ENCODE measurements around the gene MACROD1. TPM values are rescaled to one million over a fixed set of nuclear protein-coding genes. Genes with fewer than 3 reads are reported as not detected.

Gene MACROD1
- total and polyA plus RNA-seq, 2 of the 13 experiments (the other 11 are each of a cell fraction or from before 2014, with no cell fraction given) = 23.1 to 34.5 TPM

- BruUV-seq (replicated peaks) = no TSS peak
- POLR2A ChIA-PET = no interaction called here
- no peak for TF ChIP-seq ZNF816 (CRISPR knock-in tag; IDR thresholded peaks at IDR 0.05; ENCODE audit: borderline replicate concordance)
- no peak for TF ChIP-seq SAP130 (CRISPR knock-in tag; IDR thresholded peaks at IDR 0.05; ENCODE audit: low read depth)
- TF ChIP-seq ZNF136 (CRISPR knock-in tag; IDR thresholded peaks at IDR 0.05; ENCODE audit: low read depth) = no peak
- no peak for TF ChIP-seq ZNF574 (CRISPR knock-in tag; IDR thresholded peaks at IDR 0.05)
- no peak for TF ChIP-seq TRIM22 (IDR thresholded peaks at IDR 0.05)
- no peak for TF ChIP-seq ZHX1 (CRISPR knock-in tag; IDR thresholded peaks at IDR 0.05; ENCODE audit: low read depth)
- TF ChIP-seq ZNF737 (CRISPR knock-in tag; IDR thresholded peaks at IDR 0.05; ENCODE audit: borderline replicate concordance) = no peak
- TF ChIP-seq ARID4A (CRISPR knock-in tag; IDR thresholded peaks at IDR 0.05; ENCODE audit: borderline replicate concordance) = no peak
- TF ChIP-seq SIN3A (IDR thresholded peaks at IDR 0.05; ENCODE audit: borderline replicate concordance, low read depth, low read length) = no peak
- TF ChIP-seq ZBTB26 (CRISPR knock-in tag; IDR thresholded peaks at IDR 0.05; ENCODE audit: borderline replicate concordance) = no peak
- no peak for TF ChIP-seq ZNF12 (CRISPR knock-in tag; IDR thresholded peaks at IDR 0.05)
- TF ChIP-seq ZNF143 (CRISPR knock-in tag; IDR thresholded peaks at IDR 0.05) = no peak
Observed at GRCh38 chr11:64029773-64030172, 136.1 kb downstream of the MACROD1 start.

More at GRCh38 chr11:64029773-64030172, 136.1 kb downstream of the MACROD1 start:
- peaks cover 28% of the 10 kb centered on the region; the same call in 1 of the 2 replicates for H4K20me1 ChIP-seq (ENCODE audit: insufficient read depth, low read length)
- intact Hi-C loops (cut with micrococcal nuclease; ENCODE audit: unreplicated experiment) (no loop called here), in situ Hi-C loops (cut with HindIII; ENCODE audit: extremely low pct_ligation_motif_present, low pct_unique_long_range_greater_than_20kb) (no loop called here)
- no peaks in the 10 kb centered on the region for H3K9me3 ChIP-seq (ENCODE audit: low read length)
- no peak for FAIRE-seq
- H3K36me3 ChIP-seq (replicated peaks in 1 of 2; ENCODE audit: control insufficient read depth in 1 of 2, insufficient read depth in 2 of 2, low read length in 2 of 2) = no peaks in the 10 kb centered on the region
- H2AFZ ChIP-seq (ENCODE audit: low read length) = no peak overlapping the region
- H3K27ac ChIP-seq (ENCODE audit: extremely low read length, insufficient read depth, low read length) = no peak overlapping the region
- no peak overlapping the region for H3K4me3 ChIP-seq (replicated peaks in 1 of 3; ENCODE audit: insufficient read depth in 1 of 3, low read depth in 2 of 3, low read length in 3 of 3)
- DNase-seq (ENCODE audit: low spot score) = no peak
- 54% methylated on average over 8 of the region's 8 CpGs for WGBS (ENCODE audit: low lambda C conversion rate)
- CTCF ChIA-PET (ENCODE audit: low intra/inter-chr PET ratio, low total read pairs) = no interaction called here
- H3K4me2 ChIP-seq (ENCODE audit: low read depth, low read length) = no peak overlapping the region
- no peak for ATAC-seq
- H3K9ac ChIP-seq (ENCODE audit: insufficient read depth, low read depth, low read length) = no peak overlapping the region
- H3K4me1 ChIP-seq (ENCODE audit: insufficient read depth, low read length) = peaks cover under 1% of the 10 kb centered on the region; the same call in 1 of the 2 replicates
- peaks cover 7 to 13% of the 10 kb centered on the region in 2 experiments; a peak in 4 of 5 replicates for H3K27me3 ChIP-seq (ENCODE audit: control insufficient read depth in 1 of 2, insufficient read depth in 2 of 2, low read length in 2 of 2)
- H3K79me2 ChIP-seq (ENCODE audit: insufficient read depth, low read length) = no peaks in the 10 kb centered on the region

All from HepG2 (cell line).